HL-60/S4 treated with phorbol 12-myristate 13-acetate at 8.2 ng/mL for 4 days and 3 days (cell line): ENCODE results near the gene PLEKHA8.

Source experiments
- in situ Hi-C: fragments of 300-500 bp; cut with MboI; formaldehyde crosslinking; loops from 2 replicates; pipeline ENCODE4 v1.15.0; 2022; ENCODE audit warnings: low sequenced_read_pairs

PLEKHA8 gene

GRCh38 chr7:30062587-30062986 is 34.4 kb downstream of the PLEKHA8 start:
- in situ Hi-C loops, result loop anchor here (25.0 kb wide), 1 partner anchor 300 kb away; no protein-coding TSS in a partner anchor

DNA sequence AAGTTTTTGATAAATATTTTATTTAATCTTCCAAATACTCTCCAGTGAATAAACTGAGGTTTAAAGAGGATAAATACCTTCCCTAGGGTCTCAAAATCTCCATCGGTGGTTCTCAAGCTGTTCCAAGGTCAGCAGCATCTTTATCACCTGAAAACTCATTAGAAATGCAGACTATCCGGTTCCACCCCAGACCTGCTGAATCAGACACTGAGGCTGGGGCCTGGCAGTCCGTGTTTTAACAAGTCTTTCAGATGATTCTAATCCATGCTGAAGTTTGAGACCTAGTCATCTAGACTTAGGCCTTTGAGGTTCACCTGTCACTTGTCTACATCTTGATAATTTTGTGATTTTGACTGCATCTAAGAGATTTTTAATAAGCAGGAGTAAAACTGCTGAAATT is 37.5 kb downstream of the PLEKHA8 start:
- in situ Hi-C loops, result loop anchor here (25.0 kb wide), 1 partner anchor 303 kb away; no protein-coding TSS in a partner anchor

DNA sequence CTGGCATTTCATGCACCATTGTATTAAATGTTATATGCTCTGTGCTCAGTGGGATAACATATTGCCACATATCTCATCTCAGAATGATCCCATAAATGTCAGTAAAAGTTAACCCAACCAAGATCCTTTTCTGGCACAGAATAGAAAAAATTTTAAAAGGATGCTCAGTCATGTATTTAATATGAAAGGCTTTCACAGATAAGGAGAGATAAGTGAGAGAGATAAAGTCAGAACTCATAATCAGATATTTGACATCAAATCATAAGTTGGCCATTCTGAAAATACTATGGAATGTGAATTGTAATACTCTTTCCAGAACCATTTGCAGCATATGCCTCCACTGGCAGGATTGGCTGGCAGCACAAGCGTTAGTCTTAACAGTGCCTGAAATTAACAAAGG is 38.5 kb downstream of the PLEKHA8 start:
- in situ Hi-C loops, result loop anchor here (25.0 kb wide), 1 partner anchor 304 kb away; no protein-coding TSS in a partner anchor

- in situ Hi-C loops, result loop anchor here (25.0 kb wide), 1 partner anchor 306 kb away; no protein-coding TSS in a partner anchor
Observed at GRCh38 chr7:30068117-30068516, 39.9 kb downstream of the PLEKHA8 start.

- in situ Hi-C loops, result loop anchor here (25.0 kb wide), 1 partner anchor 307 kb away; no protein-coding TSS in a partner anchor
Observed at GRCh38 chr7:30069096-30069867, 41.1 kb downstream of the PLEKHA8 start.

- in situ Hi-C loops, result loop anchor here (25.0 kb wide), 1 partner anchor 308 kb away; no protein-coding TSS in a partner anchor
Observed at GRCh38 chr7:30070052-30070451, 41.8 kb downstream of the PLEKHA8 start.

GRCh38 chr7:30072735-30073134 is 44.5 kb downstream of the PLEKHA8 start:
- in situ Hi-C loops, result loop anchor here (25.0 kb wide), 1 partner anchor 310 kb away; no protein-coding TSS in a partner anchor

DNA sequence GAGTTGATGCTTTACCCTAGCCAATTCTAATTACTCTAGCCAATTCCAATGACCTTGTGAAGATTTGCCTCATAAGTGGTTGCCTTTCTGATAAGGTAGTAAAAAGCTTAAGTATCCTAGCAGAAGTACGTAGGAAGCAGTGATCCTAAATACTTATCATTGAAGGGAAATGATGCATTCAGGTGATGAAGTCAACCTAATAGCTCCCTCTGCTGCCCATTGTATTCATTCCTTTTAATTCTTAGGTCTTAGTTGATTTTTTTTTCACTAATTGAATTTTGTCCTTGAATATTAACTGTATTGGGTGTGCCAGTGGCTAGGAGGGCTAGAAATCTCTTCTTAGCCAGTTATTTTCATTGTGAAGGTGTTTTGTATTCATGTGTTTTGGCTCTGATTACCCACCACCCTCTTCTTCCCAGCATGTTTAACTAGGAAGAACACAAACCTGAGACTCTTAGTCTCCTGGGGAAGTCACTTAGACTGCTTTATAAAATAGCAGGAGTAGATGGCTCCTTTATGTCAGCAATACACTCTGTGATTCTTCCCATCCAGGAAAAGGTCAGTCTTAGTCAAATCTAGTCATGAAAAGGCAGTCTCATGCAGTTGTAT is 46.3 kb downstream of the PLEKHA8 start:
- in situ Hi-C loops, result loop anchor here (25.0 kb wide), 1 partner anchor 312 kb away; no protein-coding TSS in a partner anchor

GRCh38 chr7:30076411-30076810 is 48.2 kb downstream of the PLEKHA8 start:
- in situ Hi-C loops, result no loop called here

DNA sequence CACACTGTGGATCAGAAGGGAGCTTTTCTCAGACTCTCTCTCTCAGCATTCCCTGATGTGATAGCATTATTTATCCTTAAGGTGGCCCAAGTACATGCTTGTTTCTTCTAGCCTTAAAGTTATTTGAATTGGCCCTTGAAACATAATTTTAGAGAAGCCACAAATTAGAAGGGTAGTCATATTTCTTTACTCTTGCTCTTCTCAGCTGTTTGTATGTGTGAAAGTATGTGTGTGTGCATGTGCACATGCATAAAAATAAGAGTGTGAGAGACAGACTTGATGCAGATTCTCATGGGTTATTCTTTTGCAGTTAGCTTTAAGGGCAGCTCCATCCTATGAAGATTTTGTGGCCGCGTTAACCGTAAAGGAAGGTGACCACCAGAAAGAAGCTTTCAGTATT is 50.1 kb downstream of the PLEKHA8 start:
- in situ Hi-C loops, result no loop called here

GRCh38 chr7:30079880-30080279 is 51.7 kb downstream of the PLEKHA8 start:
- in situ Hi-C loops, result no loop called here

GRCh38 chr7:30080818-30081217 is 52.6 kb downstream of the PLEKHA8 start:
- in situ Hi-C loops, result no loop called here

GRCh38 chr7:30082686-30083085 is 54.5 kb downstream of the PLEKHA8 start:
- in situ Hi-C loops, result no loop called here

DNA sequence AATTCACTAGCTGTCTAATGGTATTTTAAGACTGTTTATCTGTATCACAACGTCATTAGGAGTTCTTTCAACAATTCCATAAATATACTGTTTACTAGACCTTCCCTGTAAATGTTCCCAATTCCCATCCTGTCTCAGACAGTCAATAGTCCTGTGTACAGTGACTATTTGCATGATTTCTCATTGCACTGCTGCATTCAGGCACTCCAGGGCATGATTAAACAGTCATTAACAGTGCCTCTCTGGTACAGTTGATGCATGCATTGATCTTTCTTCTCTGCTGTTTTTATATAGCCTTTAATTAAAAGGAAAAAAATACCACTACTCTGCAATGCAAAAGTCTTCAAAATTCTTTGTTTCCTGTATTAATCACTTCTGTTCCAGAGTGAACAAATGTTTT is 55.1 kb downstream of the PLEKHA8 start:
- in situ Hi-C loops, result no loop called here

- in situ Hi-C loops, result no loop called here
Observed at GRCh38 chr7:30084212-30084611, 56.0 kb downstream of the PLEKHA8 start.

DNA sequence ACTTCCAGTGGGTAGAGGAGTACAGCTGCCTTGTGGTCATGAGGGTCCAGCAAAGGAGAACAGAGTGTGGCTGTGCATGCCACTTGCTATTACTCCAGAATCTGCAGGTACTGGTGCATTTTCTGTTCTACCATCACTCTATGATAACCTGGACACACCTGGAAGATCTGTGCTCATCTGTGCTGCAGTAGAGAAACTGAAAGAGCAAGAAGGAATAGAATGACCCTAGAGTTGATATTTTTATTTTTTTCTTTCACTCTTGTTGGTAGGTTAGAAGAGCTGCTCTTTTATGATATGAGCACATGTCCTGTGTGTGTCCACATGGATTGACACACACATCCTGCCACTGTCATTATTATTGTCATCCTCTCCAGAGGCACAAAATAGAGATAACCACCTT is 58.3 kb downstream of the PLEKHA8 start:
- in situ Hi-C loops, result no loop called here

DNA sequence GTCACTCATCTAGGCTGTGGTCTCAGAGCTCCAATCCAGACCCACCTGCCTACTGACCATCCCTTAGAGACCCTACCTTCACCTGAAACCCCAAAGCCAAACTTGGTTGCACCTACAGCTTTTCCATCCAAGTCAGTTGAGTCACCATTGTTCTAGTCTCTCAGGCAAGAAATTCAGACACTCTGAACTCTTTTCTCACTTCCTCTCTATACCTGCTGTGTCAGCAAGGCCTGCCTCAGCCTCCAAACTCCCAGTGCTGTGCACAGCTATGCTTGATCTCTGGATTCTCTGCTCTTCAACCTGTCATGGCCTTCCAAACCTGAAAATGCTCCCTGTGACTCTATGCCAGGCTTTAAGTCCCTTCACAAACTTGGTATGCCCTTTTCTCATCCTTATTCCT is 59.2 kb downstream of the PLEKHA8 start:
- in situ Hi-C loops, result no loop called here

DNA sequence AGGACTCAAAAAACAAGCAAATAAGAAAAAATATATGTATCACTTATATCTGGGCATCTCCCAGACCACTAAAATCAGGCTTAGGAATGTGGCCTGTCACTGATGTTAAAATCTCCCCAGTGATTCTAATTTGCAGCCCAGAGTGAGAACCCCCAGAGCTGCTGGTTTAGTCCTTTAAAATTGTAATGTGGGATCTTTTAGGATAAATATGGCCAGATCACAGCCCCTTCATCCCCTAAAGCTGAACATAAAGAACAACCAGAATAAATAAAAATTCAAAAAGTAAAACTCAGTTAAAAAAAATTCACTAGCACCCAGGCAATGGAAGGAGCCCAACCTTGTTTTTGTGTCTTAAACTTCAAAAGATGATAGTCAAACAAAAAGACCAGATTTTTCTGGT is 60.1 kb downstream of the PLEKHA8 start:
- in situ Hi-C loops, result no loop called here

GRCh38 chr7:30090111-30090510 is 61.9 kb downstream of the PLEKHA8 start:
- in situ Hi-C loops, result no loop called here

DNA sequence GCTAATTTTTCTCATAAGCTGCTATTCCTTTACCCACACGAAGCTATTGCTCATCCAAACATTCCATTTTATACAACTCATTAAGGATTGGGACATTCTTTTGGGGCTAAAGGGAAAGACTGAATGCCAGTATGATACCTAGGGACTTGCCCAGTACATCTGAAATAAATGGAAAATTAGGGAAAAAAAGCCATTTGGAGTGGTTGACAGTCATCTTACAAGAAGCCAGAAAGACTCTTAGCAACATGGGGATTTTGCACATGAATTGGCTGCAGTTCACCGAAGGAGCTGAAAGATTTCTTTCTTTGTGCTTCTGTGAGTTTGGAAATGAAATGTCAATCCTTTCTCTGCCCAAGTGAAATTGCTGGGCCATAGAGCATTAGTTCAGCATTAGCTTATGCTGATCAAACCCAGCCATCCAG is 63.3 kb downstream of the PLEKHA8 start:
- in situ Hi-C loops, result no loop called here

- in situ Hi-C loops, result no loop called here
Observed at GRCh38 chr7:30091987-30092386, 63.8 kb downstream of the PLEKHA8 start.

DNA sequence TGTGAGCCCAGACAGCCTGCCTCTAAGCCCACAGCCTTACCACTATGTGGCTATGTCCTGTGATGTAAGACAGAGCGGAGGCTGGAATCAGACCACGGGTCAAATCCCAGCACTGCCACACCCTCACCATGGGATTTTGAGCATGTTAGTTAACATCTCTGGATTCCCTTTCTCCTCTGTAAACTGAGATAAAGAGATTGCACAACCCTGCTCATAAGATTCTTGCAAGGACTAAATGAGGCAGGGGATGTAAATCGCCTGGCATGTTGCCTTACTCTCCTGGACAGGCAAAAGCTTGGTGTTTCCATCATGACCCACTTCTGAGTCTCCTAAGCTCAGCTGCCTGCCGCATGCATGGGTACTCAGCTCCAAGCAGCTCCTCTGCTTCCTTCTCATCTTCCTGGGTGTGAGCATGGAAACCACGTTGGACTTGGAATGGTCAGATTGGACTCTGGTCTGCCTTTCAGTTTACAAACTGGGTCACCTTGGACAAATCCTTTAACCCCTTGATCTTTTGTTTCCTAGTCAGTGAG is 65.3 kb downstream of the PLEKHA8 start:
- in situ Hi-C loops, result no loop called here
